ENCODE data around the gene EPS8L2.

EPS8L2 gene

DNA sequence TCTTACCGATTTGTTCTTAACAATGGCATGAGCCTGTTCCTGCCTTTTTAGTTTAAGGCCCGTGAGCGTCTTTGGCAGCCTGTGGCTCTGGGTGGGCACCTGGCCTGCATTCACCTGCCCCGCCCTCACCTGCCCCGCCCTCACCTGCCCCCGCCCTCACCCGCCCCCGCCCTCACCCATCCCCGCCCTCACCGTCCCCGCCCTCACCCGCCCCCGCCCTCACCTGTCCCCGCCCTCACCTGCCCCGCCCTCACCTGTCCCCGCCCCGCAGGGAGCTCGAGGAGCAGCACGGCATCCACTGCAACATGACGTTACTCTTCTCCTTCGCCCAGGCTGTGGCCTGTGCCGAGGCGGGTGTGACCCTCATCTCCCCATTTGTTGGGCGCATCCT is 57.0 kb downstream of the EPS8L2 start:
- DNase-seq (ENCODE audit: low read depth): no peak

DNA sequence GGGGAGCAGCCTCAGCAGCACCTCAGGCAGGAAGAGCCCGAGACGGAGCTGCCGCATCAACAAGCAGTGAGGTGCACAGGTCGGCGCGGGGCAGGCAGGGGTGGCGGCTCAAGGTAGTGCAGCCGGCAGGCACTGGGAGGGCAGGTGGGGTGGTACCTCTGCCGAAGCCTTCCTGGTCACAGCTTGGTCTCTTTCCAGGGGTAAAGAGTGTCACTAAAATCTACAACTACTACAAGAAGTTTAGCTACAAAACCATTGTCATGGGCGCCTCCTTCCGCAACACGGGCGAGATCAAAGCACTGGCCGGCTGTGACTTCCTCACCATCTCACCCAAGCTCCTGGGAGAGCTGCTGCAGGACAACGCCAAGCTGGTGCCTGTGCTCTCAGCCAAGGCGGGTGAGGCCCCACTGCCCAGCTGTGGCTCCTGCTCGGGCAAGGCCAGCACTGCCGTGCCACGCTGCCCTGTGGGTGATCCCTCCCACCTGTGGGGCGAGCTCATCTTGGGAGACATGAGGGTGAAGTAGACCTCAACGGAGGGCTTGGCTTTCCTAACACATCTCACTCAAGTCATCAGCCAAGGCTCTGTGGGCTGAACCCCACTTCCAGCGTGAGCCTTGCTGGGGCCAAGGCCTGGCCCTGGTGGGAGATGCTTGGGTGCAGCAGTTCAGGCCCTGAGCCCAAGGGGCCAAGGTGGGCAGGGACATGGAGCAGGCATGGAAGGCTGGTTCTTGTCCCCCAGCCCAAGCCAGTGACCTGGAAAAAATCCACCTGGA is 57.7 kb downstream of the EPS8L2 start:
- no peak for DNase-seq (ENCODE audit: low read depth)

DNA sequence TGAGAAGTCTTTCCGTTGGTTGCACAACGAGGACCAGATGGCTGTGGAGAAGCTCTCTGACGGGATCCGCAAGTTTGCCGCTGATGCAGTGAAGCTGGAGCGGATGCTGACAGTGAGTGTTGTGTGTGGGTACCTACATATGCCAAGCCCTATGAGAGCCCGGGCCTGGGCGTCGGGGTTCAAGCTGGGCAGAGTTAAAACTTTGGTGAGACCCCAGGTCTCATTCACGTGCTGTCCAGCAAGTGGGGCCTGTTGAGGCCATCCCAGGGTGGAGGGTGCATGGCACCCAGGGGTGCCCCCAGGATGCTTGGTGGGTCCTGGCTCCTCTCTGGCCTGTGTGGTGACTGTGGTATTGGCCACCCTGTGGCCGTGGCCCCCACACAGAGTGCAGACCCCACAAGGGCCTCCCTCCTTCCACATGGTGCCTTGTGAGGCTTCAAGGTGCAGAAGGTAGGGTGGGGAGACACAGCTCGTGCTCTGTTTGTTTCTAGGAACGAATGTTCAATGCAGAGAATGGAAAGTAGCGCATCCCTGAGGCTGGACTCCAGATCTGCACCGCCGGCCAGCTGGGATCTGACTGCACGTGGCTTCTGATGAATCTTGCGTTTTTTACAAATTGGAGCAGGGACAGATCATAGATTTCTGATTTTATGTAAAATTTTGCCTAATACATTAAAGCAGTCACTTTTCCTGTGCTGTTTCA is 58.4 kb downstream of the EPS8L2 start:
- no peak for DNase-seq (ENCODE audit: low read depth)

DNA sequence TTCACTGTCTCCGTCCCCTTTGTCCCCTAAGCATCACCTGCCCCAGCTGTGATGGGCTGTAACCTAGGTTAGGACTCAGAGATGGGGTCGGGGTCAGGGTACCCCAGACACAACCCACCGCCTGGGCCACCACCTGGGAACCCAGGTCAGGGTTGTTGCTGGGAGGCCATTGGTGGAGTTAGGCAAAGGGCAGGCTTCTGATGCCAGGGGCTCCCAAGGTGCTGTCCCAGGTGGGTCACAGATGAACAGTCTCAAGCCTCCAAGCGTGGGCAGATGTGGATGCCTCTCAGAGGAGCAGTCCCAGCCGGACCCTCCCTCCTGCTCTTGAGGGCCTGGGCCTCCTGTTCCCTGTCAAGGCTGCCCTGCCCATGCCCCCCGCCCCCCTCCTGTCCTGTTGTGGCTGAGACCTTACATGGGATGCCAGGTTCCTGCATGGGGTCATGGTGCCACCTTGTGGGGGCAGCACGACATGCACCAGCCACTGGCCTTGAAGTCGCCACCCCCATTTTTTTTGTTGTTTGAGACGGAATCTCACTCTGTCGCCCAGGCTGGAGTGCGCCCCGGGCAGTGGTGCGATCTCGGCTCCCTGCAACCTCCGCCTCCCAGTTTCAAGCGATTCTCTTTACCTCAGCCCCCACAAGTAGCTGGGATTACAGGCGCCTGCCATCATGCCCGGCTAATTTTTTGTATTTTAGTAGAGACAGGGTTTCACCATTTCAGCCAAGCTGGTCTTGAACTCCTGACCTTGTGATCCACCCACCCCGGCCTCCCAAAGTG is 59.2 kb downstream of the EPS8L2 start:
- peak; percentile 58 for DNase-seq (ENCODE audit: low read depth)

GRCh38 chr11:765802-766091 is 59.7 kb downstream of the EPS8L2 start:
- no peak for DNase-seq (ENCODE audit: low read depth)

GRCh38 chr11:766106-766935 is 60.3 kb downstream of the EPS8L2 start:
- DNase-seq (ENCODE audit: low read depth): no peak

DNA sequence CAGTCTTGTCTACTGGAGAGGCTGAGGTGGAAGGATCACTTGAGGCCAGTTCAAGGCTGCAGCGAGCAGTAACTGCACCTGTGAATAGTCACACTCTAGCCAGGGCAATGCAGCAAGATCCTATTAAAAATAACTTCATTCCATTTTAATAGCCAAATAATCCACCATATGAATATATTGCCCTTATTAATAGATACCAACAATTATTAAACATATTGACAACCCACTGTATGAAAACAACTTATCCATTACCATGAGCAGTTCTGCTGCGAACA is 60.8 kb downstream of the EPS8L2 start:
- no peak for DNase-seq (ENCODE audit: low read depth)

DNA sequence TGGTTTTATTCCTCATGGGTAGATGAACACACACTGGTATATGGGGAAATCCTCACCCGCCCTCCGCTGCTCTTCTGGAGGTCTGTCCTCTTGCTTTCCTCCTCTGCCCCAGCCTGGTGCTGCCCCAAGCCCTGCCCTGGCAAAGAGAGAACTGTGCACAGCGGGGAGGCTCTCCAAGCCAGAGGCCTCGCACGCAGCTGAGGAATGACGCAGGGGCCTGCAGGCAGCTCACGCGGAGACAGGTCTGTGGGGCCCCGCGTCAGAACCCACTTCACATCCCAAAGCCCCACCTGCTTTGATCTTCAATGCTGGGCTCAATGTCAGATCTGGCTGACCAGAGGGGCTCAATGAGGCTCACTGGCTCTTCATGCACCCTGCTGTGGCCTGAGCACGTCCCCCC is 61.2 kb downstream of the EPS8L2 start:
- no peak for DNase-seq (ENCODE audit: low read depth)

DNA sequence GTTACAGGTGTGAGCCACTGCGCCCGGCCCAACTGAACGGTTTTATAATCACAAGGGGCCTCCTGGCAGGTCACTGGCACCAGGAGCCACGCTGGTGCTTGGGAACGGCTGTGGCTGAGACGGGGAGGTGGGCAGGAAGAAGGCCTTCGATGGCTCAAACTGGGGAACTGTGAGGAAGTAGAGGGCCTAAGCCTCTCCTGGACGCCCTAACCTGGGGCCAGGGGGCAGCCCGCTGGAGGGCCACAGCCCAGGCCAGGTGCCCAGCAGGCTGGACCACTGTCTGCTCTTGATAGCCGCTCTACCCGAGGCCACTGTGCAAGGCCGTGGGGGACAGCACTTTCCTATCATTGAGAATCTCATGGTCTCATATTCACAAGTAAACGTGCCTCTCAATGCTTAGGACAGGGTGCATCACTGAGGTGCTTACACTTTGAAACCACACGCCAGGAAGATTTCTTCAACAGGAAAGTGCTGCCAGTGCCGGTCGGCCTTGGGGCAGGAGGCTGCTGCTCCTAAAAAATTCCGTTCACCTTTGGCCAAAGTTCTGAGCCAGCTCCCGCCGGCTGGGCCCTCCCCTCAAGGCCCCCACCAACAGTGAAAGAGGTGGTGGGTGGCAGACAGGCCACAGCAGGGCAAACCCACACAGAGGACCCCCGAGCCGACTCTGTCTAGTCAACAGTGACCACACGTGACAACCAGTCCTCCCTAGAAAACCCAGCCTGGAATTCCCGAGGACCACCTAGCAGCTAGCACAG is 64.0 kb downstream of the EPS8L2 start:
- no peak for DNase-seq (ENCODE audit: low read depth)

DNA sequence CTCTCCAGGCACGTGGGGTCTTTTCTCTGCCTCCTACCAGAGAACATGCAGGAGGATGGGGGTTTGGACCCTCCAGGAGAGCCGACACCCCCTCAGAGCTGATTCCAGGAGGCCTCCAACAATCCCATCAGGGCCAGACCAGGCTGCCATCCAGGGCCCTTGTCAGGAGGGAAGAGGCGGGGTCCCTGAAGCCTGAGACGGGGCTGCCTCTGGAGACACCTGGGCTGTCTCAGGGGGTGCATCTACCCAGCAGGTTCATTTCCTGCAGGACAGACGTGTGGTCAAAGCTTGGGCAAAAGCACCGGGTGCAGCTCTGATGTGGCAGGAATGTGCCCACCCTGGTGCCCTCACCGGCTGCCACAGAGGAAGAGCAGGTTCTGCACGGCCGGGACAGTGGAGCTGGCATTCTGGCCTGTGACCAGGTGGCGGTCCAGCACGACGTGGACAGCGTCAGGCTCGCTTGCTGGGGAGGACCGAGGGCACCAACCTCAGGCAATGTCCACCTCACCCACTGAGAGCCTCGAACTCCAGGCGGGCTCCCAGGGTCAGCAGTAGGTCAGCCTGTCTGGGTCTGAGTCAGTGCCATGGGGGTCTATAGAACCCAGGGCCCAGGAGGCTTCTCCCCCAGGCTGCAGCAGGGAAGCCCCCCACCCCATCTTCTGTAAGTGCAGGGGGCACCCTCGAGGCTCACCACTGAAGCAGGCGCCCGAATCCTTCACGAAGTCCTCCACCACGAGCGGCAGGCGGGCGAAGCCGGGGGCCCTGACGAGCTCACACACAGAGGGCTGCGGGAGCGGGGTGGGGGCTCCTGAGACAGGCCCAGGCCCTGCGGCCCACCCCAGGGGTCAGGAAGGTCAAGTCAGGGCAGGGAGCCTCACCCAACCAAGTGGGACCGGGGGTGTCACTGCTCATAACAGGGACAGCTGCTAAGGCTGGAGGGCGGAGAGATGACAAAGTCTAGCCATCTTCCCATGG is 64.9 kb downstream of the EPS8L2 start:
- DNase-seq (ENCODE audit: low read depth): no peak

- no peak for DNase-seq (ENCODE audit: low read depth)
These were observed 65.7 kb downstream of the EPS8L2 start for GRCh38 chr11:771617-772204.

GRCh38 chr11:772429-773390 is 66.7 kb downstream of the EPS8L2 start:
- no peak for DNase-seq (ENCODE audit: low read depth)

GRCh38 chr11:773425-773824 is 67.4 kb downstream of the EPS8L2 start:
- DNase-seq (ENCODE audit: low read depth): no peak

GRCh38 chr11:773830-774229 is 67.8 kb downstream of the EPS8L2 start:
- no peak for DNase-seq (ENCODE audit: low read depth)

- no peak for DNase-seq (ENCODE audit: low read depth)
These were observed 69.0 kb downstream of the EPS8L2 start for GRCh38 chr11:774873-775592.

GRCh38 chr11:776263-776560 is 70.2 kb downstream of the EPS8L2 start:
- no peak for DNase-seq (ENCODE audit: low read depth)

DNA sequence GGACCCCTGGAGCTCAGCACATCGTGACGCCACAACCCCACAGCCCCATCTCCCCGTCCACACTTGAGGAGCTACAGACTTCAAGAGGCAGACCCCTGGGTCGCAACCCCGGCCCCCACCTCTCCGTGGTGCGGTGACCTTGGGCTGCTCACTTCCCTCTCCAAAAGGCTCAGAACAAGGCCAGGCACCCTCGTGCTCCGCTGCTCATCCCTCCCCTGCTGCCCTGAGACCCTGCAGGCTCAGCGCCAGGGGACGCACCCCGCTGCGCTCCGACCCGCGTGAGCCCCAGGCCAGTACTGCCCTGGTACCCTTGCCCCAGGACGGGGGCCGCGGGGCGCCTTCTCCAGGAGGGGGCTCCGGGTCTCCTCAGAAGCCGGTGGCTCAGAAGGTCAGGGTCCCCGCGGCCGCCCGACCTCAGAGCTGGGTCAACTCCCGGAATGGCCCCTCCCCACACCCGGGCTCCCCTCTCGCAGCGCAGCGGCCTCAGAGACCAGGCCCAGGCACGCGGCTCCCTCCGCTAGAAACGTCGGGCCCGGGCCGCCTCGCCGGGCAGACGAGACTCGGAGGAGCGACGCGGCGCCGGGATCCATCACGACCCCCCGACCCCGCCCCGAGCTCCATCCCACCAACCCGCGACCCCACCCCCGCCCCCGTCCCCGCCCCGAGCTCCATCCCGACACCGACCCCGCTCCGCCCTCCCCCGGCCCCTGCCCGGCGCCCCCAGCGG is 70.7 kb downstream of the EPS8L2 start:
- no peak for DNase-seq (ENCODE audit: low read depth)
